ENCODE results near the gene FYN. TPM values are rescaled to one million over a fixed set of nuclear protein-coding genes. Genes with fewer than 3 reads are reported as not detected.

FYN gene
- total and polyA plus RNA-seq, 2 of the 8 experiments (the other 6 are each of a cell fraction or from before 2014, with no cell fraction given): 46.8 to 97.2 TPM

- H3K4me1 ChIP-seq (replicated peaks in 1 of 4; ENCODE audit: control insufficient read depth in 3 of 4, insufficient read depth in 4 of 4, low read length in 3 of 4): peaks cover 2 to 10% (median 9%) of the 10 kb centered on the region in 4 experiments; a peak in 5 of 7 replicates
- no peak overlapping the region for H4K5ac ChIP-seq (ENCODE audit: insufficient read length, low read depth, low read length)
- no peak overlapping the region; the same call in 1 of the 2 replicates for H2AK5ac ChIP-seq (ENCODE audit: low read depth, low read length)
- no peak overlapping the region for H3K4me3 ChIP-seq (ENCODE audit: extremely low read depth in 1 of 4, insufficient read depth in 2 of 4, low read depth in 3 of 4, low read length in 4 of 4)
- H3K14ac ChIP-seq (ENCODE audit: insufficient read length): no peak overlapping the region
- H2BK5ac ChIP-seq (ENCODE audit: low read depth, low read length): no peak overlapping the region
- ChIA-PET CTCF (ENCODE audit: partially characterized antibody) (interaction anchor here (1.1 to 1.8 kb wide), 4 partner anchors 23 to 292 kb away, joined by 3 to 7 read pairs (median 3); no protein-coding TSS in a partner anchor), POLR2A (ENCODE audit: partially characterized antibody) (interaction anchor here (2.0 kb wide), 1 partner anchor 10 kb away, joined by 4 read pairs; no protein-coding TSS in a partner anchor)
- no peak overlapping the region for H3K9ac ChIP-seq (replicated peaks in 1 of 4; ENCODE audit: extremely low read depth in 1 of 4, low read depth in 3 of 4, low read length in 3 of 4)
- no peak for FAIRE-seq
- no peak overlapping the region for H2BK15ac ChIP-seq (ENCODE audit: low read length)
- H3K18ac ChIP-seq (ENCODE audit: extremely low read depth, low read length): no peak overlapping the region
- peaks cover 0 to 8% of the 10 kb centered on the region in 2 experiments; a peak in 2 of 4 replicates for H3K79me2 ChIP-seq (ENCODE audit: control insufficient read depth in 1 of 2, insufficient read depth in 2 of 2, low read length in 2 of 2)
- no peak overlapping the region for H3K4ac ChIP-seq (replicated peaks; ENCODE audit: insufficient read length, low read depth, low read length)
- H3K27me3 ChIP-seq (replicated peaks in 1 of 4; ENCODE audit: control insufficient read depth in 3 of 4, extremely low read depth in 1 of 4, insufficient read depth in 3 of 4, low read length in 3 of 4): no peaks in the 10 kb centered on the region
- no peak for DNase-seq (ENCODE audit: low read depth in 1 of 2, low spot score in 2 of 2)
- H3K23ac ChIP-seq (ENCODE audit: insufficient read length): no peak overlapping the region
- no peak overlapping the region; the same call in 1 of the 2 replicates for H3K27ac ChIP-seq (ENCODE audit: low read depth, low read length)
- no peak overlapping the region for H4K91ac ChIP-seq (replicated peaks; ENCODE audit: insufficient read length, low read length)
- no peak for TF ChIP-seq TBP (IDR thresholded peaks at IDR 0.05; ENCODE audit: low read depth, low read length)
- TF ChIP-seq JUND (IDR thresholded peaks at IDR 0.05; ENCODE audit: low read length): no peak
- TF ChIP-seq NANOG (IDR thresholded peaks at IDR 0.05; ENCODE audit: insufficient read depth, low read depth, low read length, poor library complexity, severe bottlenecking): no peak
- no peak overlapping the region for H4K8ac ChIP-seq (ENCODE audit: extremely low read depth, insufficient read depth, low read length)
- H2AFZ ChIP-seq (ENCODE audit: low read length): no peak overlapping the region
- H2BK120ac ChIP-seq (replicated peaks; ENCODE audit: low read depth, low read length): no peak overlapping the region
- peaks cover 1% of the 10 kb centered on the region; the same call in 1 of the 2 replicates for H3K23me2 ChIP-seq (ENCODE audit: low read depth, low read length)
- H3K79me1 ChIP-seq (ENCODE audit: low read depth, low read length): no peaks in the 10 kb centered on the region; the same call in 1 of the 2 replicates
- H2BK12ac ChIP-seq (ENCODE audit: low read depth, low read length): no peak overlapping the region
- no peaks in the 10 kb centered on the region for H4K20me1 ChIP-seq (replicated peaks in 1 of 2; ENCODE audit: control insufficient read depth in 1 of 2, insufficient read depth in 2 of 2, low read length in 2 of 2)
- no peak overlapping the region for H3K56ac ChIP-seq (replicated peaks; ENCODE audit: insufficient read length, low read depth, low read length)
- no peak overlapping the region for H3K4me2 ChIP-seq (ENCODE audit: insufficient read depth in 1 of 2, low read depth in 2 of 2, low read length in 2 of 2)
- no peak overlapping the region for H2BK20ac ChIP-seq (ENCODE audit: low read length)
- no peaks in the 10 kb centered on the region for H3K36me3 ChIP-seq (ENCODE audit: control insufficient read depth in 2 of 4, insufficient read depth in 4 of 4, low read length in 3 of 4)
- 100% methylated on average over 1 of the region's 1 CpG; no CpG with 5 or more reads in 1 of the 2 experiments for WGBS, 2 experiments (ENCODE audit: extremely low coverage in 1 of 2, insufficient coverage in 1 of 2, insufficient read length in 1 of 2, insufficient replicate concordance in 2 of 2, low coverage in 1 of 2, low lambda C conversion rate in 2 of 2, missing lambda C conversion rate in 1 of 2)
- no peaks in the 10 kb centered on the region for H3K9me3 ChIP-seq (ENCODE audit: insufficient read depth in 2 of 2, low read depth in 1 of 2, low read length in 1 of 2)
Measured at GRCh38 chr6:111745636-111746035, 127.6 kb downstream of the FYN start.
